PC-3 (cell line): ENCODE data around the gene CSH2. TPM values are rescaled to one million over a fixed set of nuclear protein-coding genes. Genes with fewer than 3 reads are reported as not detected.

ENCODE experiments used
- ATAC-seq: fragments of 200-7000 bp; cut with Tn5 transposase; 2 replicates; pipeline ENCODE4 v1.9.1; 2020; ENCODE audit warnings: mild to moderate bottlenecking, moderate library complexity
- BruUV-seq: library from RNA; stranded (reverse); fragments of 400-500 nt; replicated peaks from 2 replicates; lab custom pipeline; 2021; lab: Mats Ljungman, UMichigan
- CTCF ChIA-PET: fragments of 300-600 bp; sonication (Branson Sonifier 250); formaldehyde crosslinking; loops from one replicate; lab custom pipeline; 2022; ENCODE audit warnings: antibody characterized with exemption; lab: Charles Lee
- POLR2A ChIA-PET: fragments of 300-600 bp; sonication (Branson Sonifier 250); formaldehyde crosslinking; loops from one replicate; lab custom pipeline; 2022; ENCODE audit warnings: antibody characterized with exemption; ENCODE audit not compliant: unreplicated experiment; lab: Charles Lee
- DNase-seq: peaks from one replicate; pipeline ENCODE4 v3.0.0-alpha.2; 2015
- H2AFZ ChIP-seq: fragments of 300-600 bp; sonication (generic); 2 replicates; pipeline ENCODE4 v1.6.0; 2016; ENCODE audit warnings: antibody characterized with exemption, low read length
- H3F3A ChIP-seq: fragments of 300-600 bp; sonication (generic); one replicate; pipeline ENCODE4 v1.6.0; 2017; ENCODE audit warnings: antibody characterized with exemption, low read length, control low read depth, mild to moderate bottlenecking; ENCODE audit not compliant: unreplicated experiment
- H3K27ac ChIP-seq: fragments of 300-600 bp; sonication (generic); 2 replicates; pipeline ENCODE4 v1.5.1; 2016; ENCODE audit warnings: mild to moderate bottlenecking, low read length
- H3K27me3 ChIP-seq: fragments of 300-600 bp; sonication (generic); 2 replicates; pipeline ENCODE4 v1.6.1; 2016; ENCODE audit warnings: low read length, mixed read lengths
- H3K36me3 ChIP-seq: fragments of 300-600 bp; sonication (generic); 2 replicates; pipeline ENCODE4 v1.6.1; 2016; ENCODE audit warnings: low read depth, mixed run types, low read length, mixed read lengths
- H3K4me1 ChIP-seq: fragments of 300-600 bp; sonication (generic); 2 replicates; pipeline ENCODE4 v1.5.1; 2016; ENCODE audit warnings: low read length; ENCODE audit not compliant: insufficient read depth
- H3K4me2 ChIP-seq: fragments of 300-600 bp; sonication (generic); 2 replicates; pipeline ENCODE4 v1.6.0; 2016; ENCODE audit warnings: low read length
- H3K4me3 ChIP-seq: fragments of 300-600 bp; sonication (generic); 2 replicates; pipeline ENCODE4 v1.5.1; 2016; ENCODE audit warnings: mild to moderate bottlenecking, low read length, mixed read lengths
- H3K79me2 ChIP-seq: fragments of 300-600 bp; sonication (generic); 2 replicates; pipeline ENCODE4 v1.6.1; 2017; ENCODE audit warnings: low read length, mixed read lengths
- H3K9ac ChIP-seq: fragments of 300-600 bp; sonication (generic); 2 replicates; pipeline ENCODE4 v1.6.0; 2016; ENCODE audit warnings: mild to moderate bottlenecking, low read length
- H3K9me2 ChIP-seq: fragments of 300-600 bp; sonication (generic); replicated peaks from 2 replicates; pipeline ENCODE4 v1.6.1; 2016; ENCODE audit warnings: mixed run types, low read length, mixed read lengths
- H3K9me3 ChIP-seq: fragments of 300-600 bp; sonication (generic); 2 replicates; pipeline ENCODE4 v1.6.1; 2016; ENCODE audit warnings: low read length, mixed read lengths
- H4K20me1 ChIP-seq: fragments of 300-600 bp; sonication (generic); 2 replicates; pipeline ENCODE4 v1.6.1; 2016; ENCODE audit warnings: low read length, mixed read lengths
- CTCF ChIP-seq: fragments of 300-600 bp; sonication (generic); conservative IDR thresholded peaks from 2 replicates; pipeline ENCODE4 v1.5.1; 2017; ENCODE audit warnings: antibody characterized with exemption, low read depth, mild to moderate bottlenecking, low read length
- EZH2 ChIP-seq: fragments of 300-600 bp; sonication (generic); IDR thresholded peaks from one replicate; pipeline ENCODE4 v1.6.1; 2017; ENCODE audit warnings: antibody characterized with exemption, mild to moderate bottlenecking, low read length; ENCODE audit not compliant: unreplicated experiment
- EZH2phosphoT487 ChIP-seq: fragments of 300-600 bp; sonication (generic); IDR thresholded peaks from 2 replicates; pipeline ENCODE4 v1.6.1; 2018; ENCODE audit warnings: mild to moderate bottlenecking, antibody characterized with exemption, low read length, borderline replicate concordance
- intact Hi-C: fragments of 100-400 bp; cut with micrococcal nuclease; formaldehyde crosslinking; loops from 2 replicates; pipeline ENCODE4 v1.9.0; 2023
- total RNA-seq: library from RNA; depleted of rRNA; stranded (reverse); fragments of >200 nt; gene quantifications from 2 replicates; pipeline ENCODE4 v1.2.3, GENCODE V29; 2014

The CSH2 gene
- total RNA-seq, 1 experiment from 2014 or later = not detected

GRCh38 chr17:63842540-63843386 is 30.7 kb downstream of the CSH2 start, which contains the start of gene SMARCD2:
Gene SMARCD2 (minus strand): TSS chr17:63842685. CDS start chr17:63842674, 11 bp downstream.
- H3K36me3 ChIP-seq = no peaks in the 10 kb centered on the region
- H3K79me2 ChIP-seq = peaks cover 45% of the 10 kb centered on the region
- H3K27me3 ChIP-seq = no peaks in the 10 kb centered on the region
- ATAC-seq (peak; percentile 82), DNase-seq (peak; percentile 99)
- no peaks in the 10 kb centered on the region for H3F3A ChIP-seq
- H3K9ac ChIP-seq = peak within 1 kb of the TSS; percentile 86
- peak within 1 kb of the TSS; percentile 80 for H2AFZ ChIP-seq
- ChIA-PET POLR2A (interaction anchor here (1.0 kb wide), 1 partner anchor 69 kb away, joined by 4 read pairs; the partner anchor contains the start of gene CCDC47), CTCF (interaction anchor here (0.9 kb wide), 1 partner anchor 23 kb away, joined by 4 read pairs; no protein-coding TSS in a partner anchor)
- H3K4me1 ChIP-seq = peaks cover 33% of the 10 kb centered on the region
- 0 out of 2 replicates have a peak, but pooled peaks cover 3% of the 10 kb centered on the region for H4K20me1 ChIP-seq
- H3K27ac ChIP-seq = peak within 1 kb of the TSS; percentile 19; the same call in 1 of the 2 replicates
- H3K4me2 ChIP-seq = peak within 1 kb of the TSS; percentile 95
- no peaks in the 10 kb centered on the region for H3K9me2 ChIP-seq
- H3K9me3 ChIP-seq = no peaks in the 10 kb centered on the region
- peak within 1 kb of the TSS; percentile 88 for H3K4me3 ChIP-seq
- intact Hi-C loops = loop anchor here (1.0 kb wide), 1 partner anchor 15 kb away; the partner anchor contains the start of genes FTSJ3 and PSMC5
- BruUV-seq = no TSS peak
- TF ChIP-seq EZH2phosphoT487 (no peak), CTCF (no peak), EZH2 (no peak)

GRCh38 chr17:63842173-63842539 is 31.3 kb downstream of the CSH2 start:
- DNase-seq = no peak
- Histone ChIP-seq H3K27ac (peak overlapping the region; percentile 11; the same call in 1 of the 2 replicates), H3K36me3 (peaks cover under 1% of the 10 kb centered on the region; the same call in 1 of the 2 replicates), H3K4me3 (peak overlapping the region; percentile 88), H3K79me2 (peaks cover 51% of the 10 kb centered on the region), H3F3A (no peaks in the 10 kb centered on the region), H3K9me3 (no peaks in the 10 kb centered on the region), H3K9ac (peak overlapping the region; percentile 86), H3K9me2 (no peaks in the 10 kb centered on the region), H3K4me1 (peaks cover 33% of the 10 kb centered on the region), H4K20me1 (0 out of 2 replicates have a peak, but pooled peaks cover 3% of the 10 kb centered on the region), H3K4me2 (peak overlapping the region; percentile 95), H2AFZ (peak overlapping the region; percentile 72), H3K27me3 (no peaks in the 10 kb centered on the region)
- no TSS peak for BruUV-seq
- TF ChIP-seq EZH2phosphoT487 = no peak
- no peak for TF ChIP-seq EZH2
- TF ChIP-seq CTCF = no peak
- ChIA-PET POLR2A (interaction anchor here (1.4 kb wide), 1 partner anchor 100 kb away, joined by 3 read pairs; no protein-coding TSS in a partner anchor), CTCF (no interaction called here)
- peak; percentile 42 for ATAC-seq
- intact Hi-C loops = no loop called here
